GM12873 (cell line): ENCODE results near the gene METTL25.

Experiments used
- CTCF ChIP-seq: IDR thresholded peaks from 2 replicates; pipeline ENCODE4 v1.5.1; 2012; ENCODE audit warnings: low read depth, mild to moderate bottlenecking, moderate library complexity, low read length, control low read depth; ENCODE audit not compliant: insufficient read depth; ENCODE audit errors: missing control alignments

METTL25 gene

GRCh38 chr12:82358200-82359114 is at the start of gene METTL25, which contains the start of gene CCDC59:
METTL25 (plus strand) TSS chr12:82358529; CDS start chr12:82358566, 37 bp downstream.
CCDC59 (minus strand) TSS chr12:82358387; CDS start chr12:82358376, 11 bp downstream.
- TF ChIP-seq CTCF: peak; percentile 90

GRCh38 chr12:82314406-82314892 is 43.9 kb upstream of the METTL25 start:
- TF ChIP-seq CTCF: no peak

- TF ChIP-seq CTCF: no peak
Measured at GRCh38 chr12:82319276-82319675, 39.1 kb upstream of the METTL25 start.

DNA sequence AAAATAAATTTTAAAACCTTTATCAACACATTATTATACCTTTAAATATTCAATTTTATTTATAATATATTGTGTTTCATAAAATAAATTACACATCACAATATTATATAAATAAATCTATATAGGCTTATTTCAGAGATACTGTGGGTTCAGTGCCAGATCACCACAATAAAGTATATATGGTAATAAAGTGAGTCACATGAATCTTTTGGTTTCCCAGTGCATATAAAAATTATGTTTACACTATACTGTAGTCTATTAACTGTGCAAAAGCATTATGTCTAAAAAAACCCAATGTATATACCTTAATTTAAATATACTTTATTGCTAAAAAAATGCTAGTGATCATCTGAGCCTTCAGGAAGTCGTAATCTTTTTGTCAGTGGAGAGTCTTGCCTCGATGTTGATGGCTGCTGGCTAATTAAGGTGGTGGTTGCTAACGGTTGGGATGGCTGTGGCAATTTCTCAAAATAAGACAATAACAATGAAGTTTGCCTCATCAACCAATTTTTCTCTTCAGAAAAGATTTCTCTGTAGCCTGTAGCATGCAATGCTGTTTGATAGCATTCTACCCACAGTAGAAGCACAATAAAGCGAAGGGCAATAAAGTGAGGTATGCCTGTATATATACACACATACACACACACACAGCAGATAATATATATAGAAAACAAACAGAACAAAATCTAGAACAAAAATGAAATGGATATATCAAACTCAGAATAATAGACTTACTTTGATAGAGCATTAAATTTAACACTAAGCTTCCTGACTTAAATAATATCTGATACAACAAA is 32.6 kb upstream of the METTL25 start:
- TF ChIP-seq CTCF: no peak

GRCh38 chr12:82326905-82327503 is 31.3 kb upstream of the METTL25 start:
- TF ChIP-seq CTCF: peak; percentile 25

- no peak for TF ChIP-seq CTCF
Measured at GRCh38 chr12:82327861-82328260, 30.5 kb upstream of the METTL25 start.
